Gastrocnemius medialis (tissue), 4 donors: ENCODE data around the gene TSPAN2.

ENCODE experiments used
- CTCF ChIP-seq, 5 experiments: fragments of 450-650 bp in 3 of 5; fragments of 200-600 bp in 2 of 5; sonication (generic) in 2 of 5; IDR thresholded peaks in 4 of 5; conservative IDR thresholded peaks in 1 of 5; 1 replicate in 4 of 5; 2 replicates in 1 of 5; pipeline ENCODE4 v1.5.1; 2016 to 2019; ENCODE audit warnings: antibody characterized with exemption in 5 of 5, mild to moderate bottlenecking in 3 of 5, moderate library complexity in 3 of 5
- POLR2A ChIP-seq, 2 donors: fragments of 450-650 bp; IDR thresholded peaks; one replicate each; pipeline ENCODE4 v1.6.1; 2017; ENCODE audit warnings: antibody characterized with exemption in 2 of 2, mild to moderate bottlenecking in 2 of 2, moderate library complexity in 2 of 2

GRCh38 chr1:115084902-115085511 lies 4.3 kb downstream of the TSPAN2 start:
- no peak for TF ChIP-seq CTCF (IDR thresholded peaks at IDR 0.05 in 4 of 5, conservative IDR thresholded peaks at IDR 0.05 in 1 of 5)
- TF ChIP-seq POLR2A (IDR thresholded peaks at IDR 0.05): no peak
